Gastroesophageal sphincter (tissue), 4 donors: ENCODE results near the gene HS1BP3. TPM values are rescaled to one million over a fixed set of nuclear protein-coding genes. Genes with fewer than 3 reads are reported as not detected.

Source experiments
- ATAC-seq: fragments of 150-250 bp; one replicate; pipeline ENCODE4 v1.9.1; 2016; ENCODE audit warnings: mild to moderate bottlenecking, moderate library complexity
- H3K27ac ChIP-seq, 4 donors: fragments of 200-600 bp; sonication (generic) in 3 of 4; 1 replicate in 3 of 4; 2 replicates in 1 of 4; pipeline ENCODE4 v1.5.1; 2016 to 2019
- H3K27me3 ChIP-seq: fragments of 200-600 bp; sonication (generic); one replicate; pipeline ENCODE4 v1.5.1; 2019
- H3K36me3 ChIP-seq, 2 donors: fragments of 200-600 bp; sonication (generic); one replicate each; pipeline ENCODE4 v1.5.1; 2019; ENCODE audit warnings: control low read depth in 1 of 2
- H3K4me1 ChIP-seq, 3 donors: fragments of 200-600 bp; sonication (generic); 1 replicate in 2 of 3; 2 replicates in 1 of 3; pipeline ENCODE4 v1.5.1; 2016 to 2019; ENCODE audit warnings: control low read depth in 2 of 3
- H3K4me3 ChIP-seq, 2 donors: fragments of 200-600 bp; sonication (generic); one replicate each; pipeline ENCODE4 v1.5.1; 2019; ENCODE audit warnings: mild to moderate bottlenecking in 1 of 2, moderate library complexity in 1 of 2
- H3K9me3 ChIP-seq, 3 donors: fragments of 200-600 bp; sonication (generic); one replicate each; pipeline ENCODE4 v1.5.1; 2017 to 2019; ENCODE audit warnings: control low read depth in 2 of 3
- CTCF ChIP-seq, 4 experiments: fragments of 200-600 bp in 2 of 4; fragments of 450-650 bp in 2 of 4; sonication (generic) in 1 of 4; IDR thresholded peaks; one replicate each; pipeline ENCODE4 v1.5.1; 2017 to 2019; ENCODE audit warnings: antibody characterized with exemption in 4 of 4, mild to moderate bottlenecking in 2 of 4, moderate library complexity in 2 of 4
- EP300 ChIP-seq: sonication (generic); formaldehyde crosslinking; IDR thresholded peaks from one replicate; pipeline ENCODE4 v1.6.1; 2017; ENCODE audit warnings: antibody characterized with exemption, mild to moderate bottlenecking
- POLR2A ChIP-seq, 2 donors: fragments of 450-650 bp; IDR thresholded peaks; one replicate each; pipeline ENCODE4 v1.6.1; 2017; ENCODE audit warnings: antibody characterized with exemption in 2 of 2, mild to moderate bottlenecking in 2 of 2, moderate library complexity in 1 of 2
- POLR2AphosphoS5 ChIP-seq: sonication (generic); formaldehyde crosslinking; IDR thresholded peaks from one replicate; pipeline ENCODE4 v1.6.1; 2017; ENCODE audit warnings: antibody characterized with exemption
- WGBS, 2 donors: methylation state at CpG; one replicate each; pipeline ENCODE4 v1.1.5; 2018; ENCODE audit warnings: low coverage in 1 of 2; 5-methylcytosine and 5-hydroxymethylcytosine counted together
- total RNA-seq, 4 donors: library from RNA; depleted of rRNA; stranded (reverse); fragments of >200 nt; gene quantifications; one replicate each; pipeline ENCODE4 v1.1.0, GENCODE V29; 2016

The HS1BP3 gene
- total RNA-seq, 4 donors from 2014 or later, result 42.8 to 89.1 (median 61.4) TPM

DNA sequence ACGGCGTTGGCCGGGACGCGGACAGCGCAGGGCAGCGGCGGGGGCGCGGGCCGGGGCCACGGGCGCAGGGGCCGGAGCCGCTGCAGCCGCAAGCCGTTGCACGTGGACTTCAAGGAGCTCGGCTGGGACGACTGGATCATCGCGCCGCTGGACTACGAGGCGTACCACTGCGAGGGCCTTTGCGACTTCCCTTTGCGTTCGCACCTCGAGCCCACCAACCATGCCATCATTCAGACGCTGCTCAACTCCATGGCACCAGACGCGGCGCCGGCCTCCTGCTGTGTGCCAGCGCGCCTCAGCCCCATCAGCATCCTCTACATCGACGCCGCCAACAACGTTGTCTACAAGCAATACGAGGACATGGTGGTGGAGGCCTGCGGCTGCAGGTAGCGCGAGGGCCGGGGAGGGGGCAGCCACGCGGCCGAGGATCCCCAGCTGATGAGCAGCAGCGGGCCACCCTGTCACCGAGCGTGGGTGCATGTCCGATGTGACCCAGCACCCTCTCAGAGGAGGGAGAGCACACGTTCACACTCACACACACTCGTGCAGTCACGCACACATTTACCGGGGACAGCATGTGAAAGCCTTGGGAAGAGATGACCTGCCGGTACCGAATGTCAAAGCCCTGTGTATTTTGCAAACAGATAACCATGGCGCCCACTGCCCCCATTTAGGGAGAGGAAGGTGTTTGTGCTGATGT, 20.3 kb upstream of the HS1BP3 start:
- Histone ChIP-seq H3K4me1 (peaks cover 0 to 95% (median 15%) of the 10 kb centered on the region in 3 donors), H3K36me3 (no peaks in the 10 kb centered on the region), H3K9me3 (no peaks in the 10 kb centered on the region), H3K27me3 (peaks cover 81% of the 10 kb centered on the region), H3K4me3 (peak overlapping the region in 1 of 2 donors; percentile 28), H3K27ac (peak overlapping the region in 1 of 4 donors; percentile 34)
- TF ChIP-seq EP300 (no peak), CTCF (IDR thresholded peaks at IDR 0.05) (no peak), POLR2AphosphoS5 (no peak), POLR2A (IDR thresholded peaks at IDR 0.05) (no peak)
- 6% methylated on average over 3 of the region's 60 CpGs; no CpG with 5 or more reads in 1 of the 2 donors for WGBS, 2 donors
- ATAC-seq, result no peak

GRCh38 chr2:20670315-20671035, 19.6 kb upstream of the HS1BP3 start:
- peaks cover 0 to 95% (median 22%) of the 10 kb centered on the region in 3 donors for H3K4me1 ChIP-seq
- H3K27me3 ChIP-seq, result peaks cover 88% of the 10 kb centered on the region
- no peaks in the 10 kb centered on the region for H3K9me3 ChIP-seq
- H3K4me3 ChIP-seq, result peak overlapping the region in 1 of 2 donors; percentile 28
- H3K27ac ChIP-seq, result peak overlapping the region in 2 of 4 donors; percentile 34 to 51
- no peak for ATAC-seq
- H3K36me3 ChIP-seq, result no peaks in the 10 kb centered on the region
- no CpG with 5 or more reads among the region's 83 CpGs for WGBS, 2 donors
- TF ChIP-seq POLR2A (IDR thresholded peaks at IDR 0.05), result no peak
- no peak for TF ChIP-seq EP300
- no peak for TF ChIP-seq POLR2AphosphoS5
- TF ChIP-seq CTCF (IDR thresholded peaks at IDR 0.05), result no peak

DNA sequence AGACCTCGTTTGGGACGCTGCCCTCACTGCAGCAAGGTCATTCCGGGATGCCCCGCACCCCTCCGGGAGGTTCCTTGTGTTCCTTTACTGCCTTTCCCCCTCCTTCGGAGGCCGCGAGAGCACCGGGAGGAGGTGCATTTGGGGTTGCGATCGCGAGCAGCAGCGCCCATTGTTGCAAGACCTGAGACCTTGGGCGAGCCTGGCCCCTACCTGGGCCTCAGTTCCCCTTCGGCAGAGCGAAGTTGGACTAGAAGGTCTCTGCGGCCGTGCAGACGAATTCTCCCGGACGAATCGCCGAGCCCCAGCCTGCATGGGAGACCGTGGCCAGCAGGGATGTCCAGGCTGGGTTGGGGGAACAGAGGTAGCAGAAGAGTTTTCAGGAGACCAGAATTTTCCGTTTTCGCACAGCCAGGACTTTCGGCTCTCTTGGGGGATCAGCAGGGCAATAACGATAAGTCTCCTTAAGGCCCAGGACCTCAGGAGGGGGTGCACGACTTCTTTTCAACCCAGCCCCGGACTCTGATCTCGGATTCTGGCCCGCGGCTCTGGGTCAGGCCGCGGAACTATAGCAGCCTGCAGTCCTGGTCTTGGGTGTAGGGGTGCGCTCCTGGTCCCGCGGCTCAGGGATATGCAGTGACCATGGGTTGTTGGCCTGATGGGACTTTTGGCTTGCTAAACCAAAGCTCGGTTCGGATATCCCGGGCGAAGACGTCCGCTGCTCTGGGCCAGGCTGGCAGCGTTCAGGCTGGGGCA, 18.8 kb upstream of the HS1BP3 start:
- H3K4me1 ChIP-seq, result peaks cover 0 to 95% (median 23%) of the 10 kb centered on the region in 3 donors

GRCh38 chr2:20668871-20669475, 18.1 kb upstream of the HS1BP3 start:
- Histone ChIP-seq H3K27ac (peak overlapping the region in 3 of 4 donors; percentile 61 to 85 (median 82)), H3K27me3 (peaks cover 97% of the 10 kb centered on the region), H3K4me1 (peaks cover 0 to 89% (median 23%) of the 10 kb centered on the region in 3 donors), H3K9me3 (no peaks in the 10 kb centered on the region), H3K36me3 (no peaks in the 10 kb centered on the region), H3K4me3 (peak overlapping the region in 1 of 2 donors; percentile 60)
- TF ChIP-seq CTCF (IDR thresholded peaks at IDR 0.05), result no peak
- no peak for TF ChIP-seq EP300
- no peak for TF ChIP-seq POLR2A (IDR thresholded peaks at IDR 0.05)
- no peak for TF ChIP-seq POLR2AphosphoS5
- 65% methylated on average over 2 of the region's 8 CpGs; no CpG with 5 or more reads in 1 of the 2 donors for WGBS, 2 donors
- no peak for ATAC-seq

More for the DNA sequence above, 18.8 kb upstream of the HS1BP3 start:
- H3K27me3 ChIP-seq, result peaks cover 95% of the 10 kb centered on the region
- no peak for ATAC-seq
- 26% methylated on average over 7 of the region's 45 CpGs; no CpG with 5 or more reads in 1 of the 2 donors for WGBS, 2 donors
- TF ChIP-seq POLR2A (IDR thresholded peaks at IDR 0.05) (no peak), POLR2AphosphoS5 (no peak), CTCF (IDR thresholded peaks at IDR 0.05) (no peak), EP300 (no peak)
- no peaks in the 10 kb centered on the region for H3K36me3 ChIP-seq
- no peaks in the 10 kb centered on the region for H3K9me3 ChIP-seq
- peak overlapping the region in 2 of 4 donors; percentile 34 to 51 for H3K27ac ChIP-seq
- no peak overlapping the region for H3K4me3 ChIP-seq
